ENCODE measurements around the gene DNAJB7.

- TF ChIP-seq CTCF (IDR thresholded peaks at IDR 0.05) (peak; percentile 58 to 67 (median 60)), POLR2A (IDR thresholded peaks at IDR 0.05) (no peak)
Measured at GRCh38 chr22:40898850-40899357, 37.0 kb upstream of the DNAJB7 start.
